ENCODE data around the gene ATP13A1.
"Not testable (repeated sequence)": the region's sequence is repeated elsewhere in the genome, so short reads cannot be mapped to it uniquely, and the experiment has no call there.

The ATP13A1 gene

GRCh38 chr19:19618219-19619051 is 45.0 kb downstream of the ATP13A1 start, which contains the start of gene PBX4:
TSS of gene PBX4 (minus strand) at chr19:19618687. CDS start at chr19:19618629, 58 bp downstream.
- DNase-seq = peak; percentile 99

- DNase-seq = peak; percentile 59
Measured at GRCh38 chr19:19615086-19615485, 48.4 kb downstream of the ATP13A1 start.

DNA sequence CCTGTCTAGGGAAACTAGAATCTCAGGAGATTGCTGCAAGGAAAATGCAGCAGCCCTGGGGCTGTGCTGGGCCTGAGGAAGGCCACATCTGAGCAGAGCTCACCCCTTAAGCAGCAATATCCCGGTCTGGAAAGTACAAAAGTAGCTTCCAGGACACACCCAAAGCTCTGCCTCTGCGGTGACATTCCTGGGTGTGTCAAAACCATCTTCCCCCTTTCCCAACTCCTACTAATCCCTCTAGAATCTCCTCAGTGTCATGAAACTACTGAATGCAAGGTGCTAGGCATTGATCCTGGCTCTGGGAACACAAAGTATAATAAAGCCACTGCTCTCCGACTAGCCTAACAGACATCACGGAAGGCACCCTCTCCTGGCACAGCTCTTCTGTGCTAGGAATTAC is 50.0 kb downstream of the ATP13A1 start:
- no peak for DNase-seq

DNA sequence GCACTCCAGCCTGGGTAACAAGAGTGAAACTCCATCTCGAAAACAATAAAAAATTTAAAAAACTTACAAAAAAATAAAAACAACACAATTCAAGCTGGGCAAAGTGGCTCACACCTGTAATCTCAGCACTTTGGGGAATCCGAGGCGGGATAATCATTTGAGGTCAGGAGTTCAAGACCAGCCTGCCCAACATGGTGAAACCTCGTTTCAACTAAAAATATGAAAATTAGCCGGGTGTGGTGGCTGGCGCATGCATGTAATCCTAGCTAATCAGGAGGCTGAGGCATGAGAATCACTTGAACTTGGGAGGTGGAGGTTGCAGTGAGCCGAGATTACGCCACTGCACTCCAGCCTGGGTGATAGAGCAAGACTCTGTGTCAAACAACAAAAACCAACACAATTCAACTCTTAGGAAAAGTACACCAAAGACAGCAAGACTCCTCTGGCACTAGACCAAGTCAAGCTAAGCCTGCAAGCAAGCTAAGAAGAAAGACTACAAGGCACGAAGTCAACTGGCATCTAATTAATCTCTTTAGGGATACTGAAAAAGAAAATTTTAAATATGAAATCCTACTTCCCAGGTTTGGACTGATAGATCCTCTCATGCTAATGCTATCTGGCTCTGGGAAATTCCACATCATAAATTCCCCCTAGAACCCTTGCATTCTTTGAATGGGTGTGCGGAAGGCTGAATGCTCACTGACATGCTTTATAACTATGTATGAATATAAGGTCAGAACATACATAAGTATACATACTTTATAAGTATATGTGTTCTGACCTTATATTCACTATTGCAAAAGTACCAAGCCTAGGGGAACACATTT is 52.9 kb downstream of the ATP13A1 start:
- no peak for DNase-seq

GRCh38 chr19:19606686-19607085 is 56.8 kb downstream of the ATP13A1 start:
- not testable (repeated sequence) for DNase-seq

- DNase-seq = peak; percentile 68
Measured at GRCh38 chr19:19606021-19606420, 57.5 kb downstream of the ATP13A1 start.

DNA sequence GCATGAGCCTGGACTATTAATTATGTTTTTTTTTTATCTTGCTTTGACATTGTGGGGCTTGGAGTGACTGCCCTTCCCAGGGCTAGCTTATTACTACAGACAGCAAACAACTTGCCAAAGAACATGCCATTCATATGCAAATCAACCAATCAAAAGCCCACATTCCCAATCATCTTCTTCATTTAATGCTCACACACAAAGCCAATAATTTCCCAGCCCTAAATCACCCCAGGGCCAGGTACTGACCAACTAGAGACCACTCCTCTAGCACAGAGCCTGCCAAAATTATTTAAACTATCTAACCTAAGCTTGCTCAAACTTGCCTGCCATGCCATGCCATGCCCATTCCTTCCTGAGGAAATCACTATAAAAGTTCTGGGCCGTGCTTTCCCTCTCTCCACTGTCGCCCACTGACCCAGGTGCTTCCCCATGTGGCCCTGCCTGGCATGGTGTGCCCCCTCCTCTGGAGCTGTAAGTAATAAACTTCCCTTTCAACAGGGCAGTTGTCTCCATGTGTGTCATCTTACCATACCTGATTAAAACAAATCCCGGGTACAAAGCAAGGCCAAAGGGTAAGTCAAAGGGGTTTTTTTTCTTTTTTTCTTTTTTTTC is 60.7 kb downstream of the ATP13A1 start:
- no peak for DNase-seq

- peak; percentile 27 for DNase-seq
Measured at GRCh38 chr19:19602136-19602712, 61.3 kb downstream of the ATP13A1 start.

DNA sequence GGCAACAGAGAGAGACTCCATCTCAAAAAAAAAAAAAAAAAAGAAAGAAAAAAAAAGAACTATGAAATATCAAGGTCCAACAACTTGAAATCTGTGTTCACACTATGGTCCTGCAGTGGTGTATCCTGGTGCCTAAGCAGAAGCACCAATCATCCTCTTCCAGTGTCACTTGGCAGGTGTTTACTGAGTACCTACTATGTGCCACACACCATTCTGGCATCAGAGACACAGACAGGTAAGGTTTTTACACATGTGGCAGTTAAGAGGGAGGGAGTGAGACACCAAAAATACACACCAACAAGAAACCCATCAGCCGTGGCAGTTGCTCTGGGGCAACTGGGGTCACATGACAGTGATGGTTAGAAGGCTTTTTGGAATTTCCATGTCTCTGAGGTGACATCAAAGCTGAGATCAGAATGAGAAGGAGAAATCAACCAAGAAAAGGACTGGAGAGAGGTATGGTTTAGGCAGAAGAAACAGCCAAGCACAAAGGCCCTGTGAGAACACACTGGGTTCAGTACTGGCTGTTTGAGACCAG is 62.6 kb downstream of the ATP13A1 start:
- peak; percentile 36 for DNase-seq

DNA sequence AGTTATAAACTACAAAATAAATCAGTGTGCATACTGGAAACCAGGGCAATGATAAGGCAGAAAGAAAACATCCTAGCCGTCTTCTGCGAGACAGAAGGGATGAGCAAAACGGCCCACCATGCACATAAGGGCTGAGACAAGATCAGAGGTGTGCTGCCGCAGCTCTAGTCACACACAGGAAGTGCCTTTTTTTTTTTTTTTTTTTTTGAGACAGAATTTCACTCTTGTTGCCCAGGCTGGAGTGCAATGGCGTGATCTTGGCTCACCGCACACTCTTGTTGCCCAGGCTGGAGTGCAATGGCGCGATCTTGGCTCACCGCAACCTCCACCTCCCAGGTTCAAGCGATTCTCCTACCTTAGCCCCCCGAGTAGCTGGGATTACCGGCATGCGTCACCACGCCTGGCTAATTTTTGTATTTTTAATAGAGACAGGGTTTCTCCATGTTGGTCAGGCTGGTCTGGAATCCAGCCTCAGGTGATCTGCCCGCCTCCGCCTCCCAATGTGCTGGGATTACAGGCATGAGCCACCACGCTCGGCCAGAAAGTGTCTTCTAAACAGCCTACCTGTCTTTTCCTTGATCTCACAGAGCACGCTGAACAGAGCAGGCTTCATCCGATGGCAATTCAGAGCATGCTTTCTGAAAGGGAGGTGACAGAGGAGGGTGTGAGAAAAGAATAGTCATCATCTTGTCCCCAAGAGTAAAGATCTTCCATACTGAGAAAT is 64.6 kb downstream of the ATP13A1 start:
- DNase-seq = peak; percentile 78

- DNase-seq = peak; percentile 92
Measured at GRCh38 chr19:19597809-19598306, 65.6 kb downstream of the ATP13A1 start.
